ENCODE data around the gene VAV3.

Gene VAV3

DNA sequence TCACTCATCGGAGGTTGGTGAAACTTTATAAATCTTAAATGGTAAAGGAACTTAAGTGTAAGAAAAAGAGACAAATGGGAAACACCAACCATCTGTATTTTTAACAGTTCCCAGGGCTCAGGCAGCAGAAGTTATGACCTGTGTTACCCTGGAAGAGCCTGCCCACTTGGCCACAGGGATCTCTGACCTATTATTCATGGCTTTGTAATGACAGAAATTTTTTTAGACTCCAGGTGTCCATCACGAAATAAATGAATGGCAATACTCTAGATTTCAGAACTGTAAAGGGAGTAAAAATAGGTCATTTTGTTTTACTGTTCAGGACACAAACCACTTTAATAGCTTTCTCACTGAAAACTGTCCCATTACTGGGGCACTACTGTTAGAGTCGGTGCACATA, 389.8 kb downstream of the VAV3 start:
- no peak for DNase-seq (ENCODE audit: low read depth)

DNA sequence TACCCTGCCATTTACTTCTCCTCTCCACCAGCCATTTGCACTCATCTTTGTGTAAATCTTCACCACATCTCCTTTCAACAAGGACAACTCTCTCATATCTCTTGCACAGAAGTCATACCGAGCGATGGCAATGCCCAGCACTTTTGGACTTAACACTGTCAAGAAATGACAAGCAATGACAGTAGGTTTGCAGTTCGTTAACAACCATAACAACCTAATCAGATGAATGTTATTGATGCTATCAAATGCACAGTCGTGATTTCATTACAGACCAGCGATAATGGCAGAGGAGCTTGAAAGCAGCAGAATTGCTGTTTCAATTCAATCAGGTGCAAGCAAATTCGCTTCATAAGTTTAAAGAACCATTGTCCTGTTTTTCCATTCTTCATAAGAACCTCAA, 390.9 kb downstream of the VAV3 start:
- no peak for DNase-seq (ENCODE audit: low read depth)

DNA sequence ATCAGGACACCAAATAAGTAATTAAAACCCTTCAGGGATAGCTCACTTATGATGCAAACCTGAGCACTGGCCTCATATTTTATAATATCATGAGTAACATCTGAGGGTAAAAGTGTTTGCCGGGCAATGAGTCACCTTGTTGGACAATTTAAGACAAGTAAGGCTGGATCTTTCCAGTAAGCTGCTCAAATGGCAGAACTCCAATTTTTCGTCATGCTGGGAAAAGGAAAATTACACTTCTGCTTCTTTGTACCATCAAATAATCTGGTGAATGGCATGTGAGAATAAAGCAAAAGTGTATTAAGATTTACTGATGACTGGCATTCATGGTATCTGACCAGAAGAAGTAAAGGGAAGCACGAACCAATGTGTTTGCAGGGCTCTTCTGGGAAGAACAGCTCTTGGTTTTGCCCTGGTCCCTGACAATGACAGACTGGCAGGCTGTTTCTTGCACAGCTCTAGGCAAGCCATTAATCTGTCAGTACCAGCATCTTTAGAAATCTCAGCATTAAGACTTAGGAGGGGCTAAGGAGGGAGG, 392.2 kb downstream of the VAV3 start:
- DNase-seq (ENCODE audit: low read depth) = peak; percentile 37

DNA sequence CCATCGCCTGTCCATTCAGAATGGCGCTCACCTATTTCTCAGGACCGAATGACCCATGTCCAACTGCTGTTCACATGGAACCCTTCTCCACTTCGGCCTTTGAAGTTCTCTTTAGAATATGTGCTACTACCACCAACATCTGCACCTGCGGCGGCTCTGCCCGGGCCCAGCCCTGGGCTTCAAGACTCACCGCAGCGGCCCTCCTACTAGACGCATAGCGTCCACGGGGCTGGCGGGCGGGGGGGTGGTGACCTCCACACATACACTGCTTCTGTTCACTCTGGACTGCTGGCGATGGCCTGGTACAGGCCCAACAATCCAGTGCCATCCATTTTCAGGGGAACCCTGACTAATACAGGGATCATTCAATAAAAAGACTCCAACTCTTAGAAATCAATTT, 394.2 kb downstream of the VAV3 start:
- DNase-seq (ENCODE audit: low read depth) = no peak

DNA sequence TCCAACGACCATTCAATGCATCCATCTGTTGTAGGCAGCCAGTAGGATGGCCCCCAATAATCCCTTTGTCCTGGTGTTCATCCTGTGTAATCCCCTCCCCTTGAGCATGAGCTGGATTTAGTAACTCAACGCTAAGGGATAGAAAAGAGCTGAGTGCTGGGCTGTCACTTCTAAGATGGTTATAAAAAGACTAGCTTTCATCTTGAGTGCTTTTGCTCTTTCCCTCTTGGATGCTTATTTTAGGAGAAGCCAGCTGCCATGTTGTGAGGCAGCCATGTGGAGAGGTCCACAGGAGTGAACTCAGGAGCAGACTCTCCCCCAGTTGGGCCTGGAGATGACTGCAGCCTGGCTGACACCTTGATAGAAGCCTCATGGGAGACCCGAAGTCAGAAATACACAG, 401.5 kb downstream of the VAV3 start:
- DNase-seq (ENCODE audit: low read depth) = no peak

DNA sequence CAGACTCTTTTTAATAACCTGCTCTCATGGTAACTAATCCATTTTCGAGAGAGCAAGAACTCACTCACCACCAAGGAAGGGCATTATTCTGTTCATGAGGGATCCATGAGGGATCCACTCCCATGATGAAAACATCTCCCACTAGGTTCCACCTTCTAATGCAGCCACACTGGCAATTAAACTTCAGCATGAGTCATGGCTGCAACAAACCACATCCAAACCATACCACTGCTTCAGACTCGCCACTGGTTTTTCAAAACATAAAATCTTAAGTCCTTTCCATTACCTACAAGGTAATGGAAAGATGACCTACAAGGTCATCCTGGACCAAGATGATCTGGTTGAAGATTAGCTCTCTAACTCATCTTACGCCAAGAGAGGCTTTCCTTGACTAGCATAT, 405.1 kb downstream of the VAV3 start:
- DNase-seq (ENCODE audit: low read depth) = no peak

DNA sequence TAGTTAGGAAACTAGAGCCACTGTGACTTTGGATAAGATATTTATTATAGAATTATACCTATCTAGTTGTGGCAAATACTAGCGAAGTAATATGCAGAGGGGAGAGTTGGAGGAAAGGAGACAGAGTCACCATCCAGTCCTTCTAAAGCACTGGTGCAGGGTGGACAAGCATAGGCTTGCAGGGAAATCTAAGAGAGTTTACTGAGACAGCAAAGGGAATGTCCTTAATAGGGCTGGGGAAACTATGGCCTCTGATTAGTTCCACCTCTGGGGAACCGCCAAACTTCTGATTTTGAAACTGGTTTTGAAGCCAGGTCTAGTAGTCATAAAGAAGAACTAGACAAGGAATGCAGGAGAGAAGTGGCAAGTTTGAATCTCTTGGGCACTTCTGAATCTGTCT, 407.9 kb downstream of the VAV3 start:
- DNase-seq (ENCODE audit: low read depth) = no peak

DNA sequence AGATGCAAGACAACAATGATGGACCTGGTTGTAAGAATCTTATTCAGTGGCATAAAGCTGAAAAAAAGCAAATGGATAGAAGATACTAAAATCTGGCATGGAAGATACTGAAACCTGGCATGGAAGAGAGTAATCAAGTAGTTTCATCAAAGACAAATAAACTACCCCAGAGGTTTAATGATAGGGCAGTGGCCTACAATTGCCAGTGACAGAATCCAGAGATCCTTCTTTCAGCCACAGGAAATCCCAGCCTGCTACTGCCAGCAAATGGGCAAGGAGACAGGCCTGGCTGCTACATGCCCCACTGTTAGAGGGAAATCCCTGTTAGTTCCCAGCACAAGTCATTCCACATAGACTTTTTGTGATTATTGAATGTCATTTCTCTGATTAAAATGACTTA, 409.4 kb downstream of the VAV3 start:
- DNase-seq (ENCODE audit: low read depth) = no peak

DNA sequence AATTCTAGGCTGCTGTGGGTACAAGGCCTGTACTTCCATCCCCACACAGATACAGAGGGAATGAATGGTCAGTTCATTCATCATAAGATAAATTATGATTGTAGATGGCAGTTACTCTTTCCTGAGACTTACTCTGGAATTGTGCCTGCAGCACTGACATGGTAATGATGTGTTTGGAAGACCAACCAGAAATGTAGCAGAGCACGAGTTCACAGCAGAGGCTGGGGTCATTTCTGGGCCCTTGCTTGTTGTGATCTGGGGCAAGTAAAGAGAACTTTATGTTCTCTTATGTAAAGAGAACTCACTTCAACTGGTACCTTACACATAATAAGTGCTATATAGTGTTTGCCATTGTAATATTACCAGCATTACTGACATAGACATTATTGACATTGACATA, 412.2 kb downstream of the VAV3 start:
- no peak for DNase-seq (ENCODE audit: low read depth)

DNA sequence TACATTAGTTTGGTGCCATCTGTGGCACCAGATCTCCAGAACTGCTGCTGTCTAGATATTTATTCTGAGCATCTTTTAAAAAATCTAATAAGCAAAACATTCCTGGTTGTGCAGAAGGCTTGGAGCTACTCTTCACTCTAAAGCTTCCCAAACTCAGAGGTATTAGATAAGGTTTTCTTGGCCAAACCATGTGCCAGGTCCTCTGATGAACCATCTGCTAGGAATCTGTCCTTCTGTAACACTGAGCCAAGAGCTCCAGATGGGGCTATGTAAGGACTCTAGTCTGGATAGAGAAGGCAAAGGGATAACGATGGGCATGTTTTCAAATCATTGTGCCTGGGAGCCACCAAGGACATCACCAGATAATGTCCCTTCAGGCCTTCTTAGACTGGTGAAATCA, 413.5 kb downstream of the VAV3 start:
- no peak for DNase-seq (ENCODE audit: low read depth)

DNA sequence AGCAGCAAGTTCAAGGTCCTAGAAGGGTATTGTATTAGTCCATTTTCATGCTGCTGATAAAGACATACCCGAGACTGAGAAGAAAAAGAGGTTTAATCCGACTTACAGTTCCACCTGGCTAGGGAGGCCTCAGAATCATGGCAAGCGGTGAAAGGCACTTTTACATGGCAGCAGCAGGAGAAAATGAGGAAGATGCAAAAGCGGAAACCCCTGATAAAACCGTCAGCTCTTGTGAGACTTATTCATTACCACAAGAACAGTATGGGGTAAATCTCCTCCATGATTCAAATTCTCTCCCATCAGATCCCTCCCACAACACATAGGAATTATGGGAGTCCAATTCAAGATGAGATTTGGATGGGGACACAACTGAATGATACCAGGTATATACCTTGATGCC, 414.6 kb downstream of the VAV3 start:
- no peak for DNase-seq (ENCODE audit: low read depth)

DNA sequence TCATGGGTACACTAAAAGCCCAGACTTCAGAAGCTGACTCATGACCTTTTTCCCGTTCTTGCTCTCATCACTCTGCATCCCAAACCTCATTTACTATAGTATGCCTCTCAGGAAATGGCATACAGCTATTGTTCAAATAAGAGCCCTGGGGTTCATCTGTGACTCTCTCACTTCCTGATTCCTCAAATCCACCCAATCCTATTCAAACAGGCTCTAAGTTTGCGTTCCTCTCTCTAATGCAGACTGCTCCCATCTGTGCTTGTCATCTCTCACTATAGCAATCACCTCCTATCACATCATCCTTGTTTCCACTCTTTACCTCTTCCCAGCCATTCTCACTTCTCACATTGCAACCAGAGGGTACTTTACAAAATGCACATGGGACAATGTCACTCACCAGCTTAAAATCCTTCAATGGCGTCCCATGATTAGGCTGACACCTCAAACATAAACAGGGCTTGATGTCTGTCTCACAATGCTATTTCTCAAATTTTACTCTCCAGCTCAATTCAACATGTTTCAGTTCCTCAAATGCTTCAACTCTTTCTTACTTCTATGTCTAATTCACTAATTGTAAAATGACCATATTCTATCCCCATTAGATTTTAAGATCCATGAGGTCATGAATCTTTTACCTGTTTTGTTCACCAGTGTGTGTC, 415.7 kb downstream of the VAV3 start:
- DNase-seq (ENCODE audit: low read depth) = no peak

DNA sequence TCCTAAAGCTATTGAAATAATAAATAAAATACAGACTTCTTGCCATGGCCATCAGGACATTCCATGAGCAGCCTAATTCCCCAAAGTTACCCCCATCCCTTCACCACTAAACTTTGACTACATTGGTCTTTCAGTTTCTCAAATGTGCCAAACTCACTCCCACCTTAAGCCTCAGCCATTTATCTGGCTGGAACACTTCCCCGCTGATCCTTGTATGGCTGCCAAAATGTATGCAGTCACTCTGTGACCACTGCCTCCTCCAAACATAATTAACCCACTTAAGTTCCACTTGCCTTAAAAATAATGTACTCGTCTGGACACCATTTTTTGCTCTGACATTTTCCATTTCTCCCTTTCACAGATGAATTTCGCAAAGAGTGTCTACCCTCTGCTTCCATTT, 416.7 kb downstream of the VAV3 start:
- no peak for DNase-seq (ENCODE audit: low read depth)

DNA sequence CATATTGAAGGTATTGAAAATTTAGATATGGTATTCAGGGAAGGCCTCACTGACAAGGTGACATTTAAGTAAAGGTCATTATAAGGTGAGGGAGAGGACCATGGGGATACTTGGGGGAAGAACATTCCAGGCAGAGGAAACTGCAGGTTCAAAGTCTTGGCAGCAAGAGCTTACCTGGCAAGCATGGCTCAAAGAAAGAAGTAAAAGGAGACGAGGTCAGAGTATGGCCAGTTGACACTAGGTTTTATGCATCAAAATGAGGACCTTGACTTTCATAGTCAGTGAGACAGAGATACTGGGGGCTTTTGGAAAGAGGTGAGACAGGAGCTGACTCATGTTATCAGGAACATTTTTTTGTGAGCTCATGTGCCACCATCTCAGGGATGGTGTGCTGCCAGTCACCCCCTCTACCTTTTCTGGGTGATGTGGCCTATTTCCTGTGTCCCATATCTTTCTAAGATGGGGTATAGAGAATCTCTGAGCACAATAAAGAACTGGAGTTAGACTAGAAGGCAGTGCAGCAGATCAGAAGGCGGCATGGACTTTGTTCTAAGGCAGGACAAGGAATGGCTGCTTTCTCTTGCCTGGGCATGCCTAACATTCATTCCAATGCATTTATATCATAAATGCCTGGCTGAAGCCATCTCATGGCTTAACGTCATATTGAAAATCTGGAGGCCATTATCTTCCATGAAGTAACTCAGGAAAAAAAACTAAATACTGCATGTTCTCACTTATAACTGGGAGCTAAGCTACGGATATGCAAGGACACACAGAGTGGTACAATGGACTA, 417.4 kb downstream of the VAV3 start:
- peak; percentile 1 for DNase-seq (ENCODE audit: low read depth)

DNA sequence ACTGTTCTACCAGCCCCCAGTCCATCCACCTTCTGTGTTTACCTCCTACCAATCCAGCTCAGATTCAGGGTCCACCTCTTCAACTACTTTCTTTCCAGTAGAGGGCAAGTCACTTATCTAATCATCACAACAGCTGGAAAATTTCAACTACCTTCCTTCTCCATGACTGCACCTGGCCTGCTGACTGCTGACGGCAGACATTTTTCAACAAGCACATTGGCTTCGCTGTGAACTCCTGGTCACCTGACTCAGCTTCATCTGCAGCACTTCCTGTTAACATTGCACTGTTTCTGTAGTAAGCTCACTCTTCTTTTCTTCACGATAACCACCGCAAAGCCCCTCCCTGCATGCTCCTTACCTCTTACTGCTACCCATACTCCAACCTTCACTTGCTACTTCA, 418.4 kb downstream of the VAV3 start:
- no peak for DNase-seq (ENCODE audit: low read depth)

DNA sequence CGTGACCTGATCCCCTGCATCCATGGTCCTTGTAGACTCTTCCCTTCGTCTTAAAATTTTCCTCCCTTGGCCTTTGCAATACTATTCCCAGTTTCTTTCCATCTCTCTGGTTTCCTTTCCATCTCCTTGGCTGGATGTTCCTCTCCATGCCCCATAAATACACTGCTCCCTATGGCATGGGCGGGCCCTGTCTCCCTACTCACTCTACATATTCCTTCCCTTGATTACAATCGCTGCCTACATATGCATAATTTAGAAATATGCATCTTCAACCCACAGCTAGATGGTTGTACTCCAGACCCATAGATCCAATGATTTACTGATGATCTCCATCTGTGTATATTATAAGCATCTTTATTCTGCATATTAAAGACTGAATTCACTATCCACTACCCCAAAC, 419.1 kb downstream of the VAV3 start:
- DNase-seq (ENCODE audit: low read depth) = no peak

DNA sequence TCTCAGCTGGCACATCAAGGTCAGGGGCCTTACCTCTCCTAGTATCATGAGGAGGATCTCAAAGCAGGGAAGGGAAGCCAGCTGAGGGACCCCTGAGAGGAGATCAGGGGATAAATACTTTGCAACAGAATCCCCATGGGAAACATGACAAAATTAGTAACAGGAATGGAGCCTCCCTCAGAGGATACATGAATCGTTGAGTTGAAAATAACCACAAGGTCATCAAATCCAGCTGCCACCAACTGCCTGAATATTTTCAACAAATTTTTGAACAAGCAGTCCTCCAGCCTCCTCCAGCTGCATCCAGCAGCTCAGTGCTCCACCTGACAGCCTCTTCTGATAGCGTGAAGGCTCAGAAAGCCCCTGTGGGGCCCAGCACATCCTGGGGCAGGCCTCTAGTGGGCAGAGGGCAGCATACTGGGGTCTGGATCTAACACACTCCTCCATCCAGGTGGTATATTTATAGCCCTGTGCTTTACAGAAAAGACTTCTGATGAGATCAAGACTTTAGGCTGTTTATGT, 419.9 kb downstream of the VAV3 start:
- DNase-seq (ENCODE audit: low read depth) = no peak

DNA sequence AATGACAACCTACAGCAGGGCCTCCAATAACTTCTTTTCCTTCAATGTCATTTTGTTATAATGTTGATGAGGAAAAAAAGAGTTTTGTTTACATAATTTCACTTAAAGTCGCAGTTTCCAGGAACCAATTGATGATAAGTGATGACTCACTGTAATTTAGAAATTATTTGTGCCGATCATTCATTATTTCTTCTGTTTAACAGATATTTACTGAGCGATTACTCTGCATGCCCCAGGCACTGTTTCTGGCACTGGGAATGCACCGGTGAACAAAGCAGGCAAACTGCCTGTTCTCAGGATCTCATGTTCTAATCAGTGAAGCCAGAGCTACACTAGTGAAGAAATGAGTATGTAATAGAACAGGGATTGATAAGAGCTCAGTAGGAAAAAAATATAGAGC, 420.7 kb downstream of the VAV3 start:
- no peak for DNase-seq (ENCODE audit: low read depth)

DNA sequence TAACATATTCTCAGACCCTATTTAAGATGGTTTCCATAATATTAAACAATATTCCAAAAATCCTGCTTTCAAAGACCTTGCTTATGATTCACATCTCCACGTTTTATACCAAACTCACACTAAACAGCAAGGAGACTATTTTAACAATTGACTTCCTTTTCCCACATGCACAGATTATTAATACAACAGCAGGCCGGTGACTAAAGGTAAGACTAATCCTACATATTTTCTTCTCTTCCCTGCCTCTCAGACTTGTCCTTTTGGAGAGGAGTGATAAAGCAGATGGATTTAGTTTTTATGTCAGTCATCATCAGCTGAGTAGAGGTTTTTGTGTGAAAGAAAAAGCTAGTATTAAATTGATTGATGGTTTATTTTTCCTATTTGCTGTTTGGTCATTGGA, 423.6 kb downstream of the VAV3 start:
- no peak for DNase-seq (ENCODE audit: low read depth)

DNA sequence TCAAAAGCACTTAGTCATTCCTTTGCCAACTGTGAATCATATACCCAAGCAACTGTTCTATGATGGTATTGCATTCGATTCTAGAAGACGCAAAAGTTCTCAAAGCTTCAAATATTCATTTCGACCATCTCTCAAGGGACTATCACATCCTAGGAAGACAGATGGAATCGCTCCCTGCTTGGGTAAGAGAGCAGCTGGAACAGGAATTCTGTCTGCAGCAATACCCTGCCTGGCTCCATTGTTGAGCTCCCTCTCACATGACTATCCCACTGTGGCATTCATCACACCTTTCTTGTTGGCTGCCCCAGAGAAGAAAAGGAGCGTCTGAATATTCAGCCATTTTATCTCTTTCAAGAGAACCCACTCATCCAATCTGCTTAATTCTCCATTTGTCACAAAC, 426.5 kb downstream of the VAV3 start:
- DNase-seq (ENCODE audit: low read depth) = no peak

DNA sequence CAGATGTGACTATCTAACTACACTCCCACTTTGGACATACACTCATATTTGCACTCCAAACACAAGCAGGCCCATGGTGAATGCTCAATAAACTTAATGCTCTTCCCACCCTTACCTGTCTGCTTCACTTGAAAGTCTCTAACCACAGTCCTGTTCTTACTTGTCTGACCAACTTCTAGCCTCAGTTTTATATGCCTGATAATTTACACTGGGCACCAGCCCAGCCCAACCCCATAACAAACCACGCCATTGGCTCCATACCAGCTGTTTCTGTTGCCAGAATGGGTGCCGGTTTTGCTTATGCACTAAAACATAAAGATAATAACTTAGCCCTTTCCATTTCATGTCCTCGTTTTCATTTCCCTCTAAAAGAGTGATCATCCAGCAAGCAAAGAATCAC, 428.7 kb downstream of the VAV3 start:
- no peak for DNase-seq (ENCODE audit: low read depth)

DNA sequence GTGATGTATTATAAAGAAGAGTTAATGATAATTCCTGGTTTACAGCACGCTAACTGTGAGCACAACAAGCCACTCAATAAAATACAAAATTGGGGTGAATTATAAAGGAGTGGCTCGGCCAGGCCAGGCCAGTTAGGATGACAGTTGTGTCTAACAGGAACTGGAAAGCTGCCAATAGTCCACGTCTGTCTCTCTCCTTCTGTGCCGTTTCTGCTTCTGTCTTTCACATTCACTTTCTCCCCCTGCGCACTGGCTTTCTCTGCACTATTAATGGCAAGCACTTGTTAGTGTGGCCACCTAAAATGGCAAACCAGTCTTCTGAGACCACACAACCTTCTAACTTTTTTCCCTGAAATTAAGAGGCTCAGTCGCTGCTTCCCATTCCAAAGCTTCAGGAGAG, 429.9 kb downstream of the VAV3 start:
- no peak for DNase-seq (ENCODE audit: low read depth)

DNA sequence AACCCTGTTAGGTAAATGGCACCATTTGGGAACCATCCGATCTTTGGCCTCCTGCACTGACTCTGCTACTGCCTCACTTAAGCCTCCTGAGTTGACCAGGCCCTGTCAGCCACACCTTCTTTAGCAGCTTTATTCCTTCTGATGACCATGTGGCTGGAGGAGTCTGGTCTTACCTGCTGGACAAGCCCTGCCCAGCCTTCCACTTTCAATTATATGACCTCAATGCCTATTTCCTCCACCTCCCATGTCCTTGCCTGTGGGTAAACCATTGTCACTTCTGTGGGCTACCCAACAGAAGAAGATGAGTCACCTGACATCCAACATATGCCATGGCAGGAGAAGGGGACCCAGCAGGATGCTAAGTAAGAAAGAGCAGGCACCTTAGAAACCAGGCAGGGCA, 430.3 kb downstream of the VAV3 start:
- no peak for DNase-seq (ENCODE audit: low read depth)

DNA sequence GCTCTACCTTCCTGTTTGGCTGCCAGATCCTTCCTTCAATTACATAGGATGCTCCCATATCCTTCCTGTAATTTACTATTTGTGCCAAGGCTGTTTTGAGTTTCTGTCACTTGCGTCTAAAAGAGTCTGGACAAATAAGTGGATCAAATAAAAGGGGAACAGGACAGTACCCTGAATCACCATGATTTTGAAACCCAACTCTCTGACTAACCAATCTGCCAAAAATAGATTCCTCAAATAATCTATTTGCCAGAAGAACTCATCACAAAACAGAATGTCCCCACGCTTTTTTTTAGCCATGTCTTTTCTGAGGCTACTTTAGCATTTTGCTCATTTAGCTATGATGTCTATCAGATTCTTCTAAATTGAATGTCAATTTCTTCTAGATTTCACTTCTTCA, 431.5 kb downstream of the VAV3 start:
- DNase-seq (ENCODE audit: low read depth) = no peak

Measured in EH (cell line).